ENCODE results near the gene DLG2.

Gene DLG2

DNA sequence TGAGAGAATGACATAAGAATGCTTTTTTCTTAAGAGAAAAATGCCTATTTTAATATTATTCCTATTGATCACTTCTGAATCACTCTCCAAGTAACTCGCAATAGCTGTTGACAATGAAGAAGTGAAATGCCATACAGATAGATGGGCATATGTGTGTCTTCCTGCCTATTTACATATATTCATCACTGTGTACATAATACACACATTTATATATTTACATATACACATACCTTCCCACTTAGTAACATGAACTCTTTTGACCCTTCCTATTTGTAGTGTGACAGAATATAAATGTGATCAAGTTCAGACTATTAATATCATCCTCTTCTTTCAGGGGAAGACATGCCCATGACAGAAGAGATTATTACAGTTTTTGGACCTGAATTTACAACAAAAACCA lies 756.7 kb downstream of the DLG2 start:
- TF ChIP-seq, protein P1, sequence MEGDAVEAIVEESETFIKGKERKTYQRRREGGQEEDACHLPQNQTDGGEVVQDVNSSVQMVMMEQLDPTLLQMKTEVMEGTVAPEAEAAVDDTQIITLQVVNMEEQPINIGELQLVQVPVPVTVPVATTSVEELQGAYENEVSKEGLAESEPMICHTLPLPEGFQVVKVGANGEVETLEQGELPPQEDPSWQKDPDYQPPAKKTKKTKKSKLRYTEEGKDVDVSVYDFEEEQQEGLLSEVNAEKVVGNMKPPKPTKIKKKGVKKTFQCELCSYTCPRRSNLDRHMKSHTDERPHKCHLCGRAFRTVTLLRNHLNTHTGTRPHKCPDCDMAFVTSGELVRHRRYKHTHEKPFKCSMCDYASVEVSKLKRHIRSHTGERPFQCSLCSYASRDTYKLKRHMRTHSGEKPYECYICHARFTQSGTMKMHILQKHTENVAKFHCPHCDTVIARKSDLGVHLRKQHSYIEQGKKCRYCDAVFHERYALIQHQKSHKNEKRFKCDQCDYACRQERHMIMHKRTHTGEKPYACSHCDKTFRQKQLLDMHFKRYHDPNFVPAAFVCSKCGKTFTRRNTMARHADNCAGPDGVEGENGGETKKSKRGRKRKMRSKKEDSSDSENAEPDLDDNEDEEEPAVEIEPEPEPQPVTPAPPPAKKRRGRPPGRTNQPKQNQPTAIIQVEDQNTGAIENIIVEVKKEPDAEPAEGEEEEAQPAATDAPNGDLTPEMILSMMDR (IDR thresholded peaks at IDR 0.05; ENCODE audit: low read depth, low read length) = no peak
- DNase-seq (ENCODE audit: extremely low read depth, low read depth) = no peak

DNA sequence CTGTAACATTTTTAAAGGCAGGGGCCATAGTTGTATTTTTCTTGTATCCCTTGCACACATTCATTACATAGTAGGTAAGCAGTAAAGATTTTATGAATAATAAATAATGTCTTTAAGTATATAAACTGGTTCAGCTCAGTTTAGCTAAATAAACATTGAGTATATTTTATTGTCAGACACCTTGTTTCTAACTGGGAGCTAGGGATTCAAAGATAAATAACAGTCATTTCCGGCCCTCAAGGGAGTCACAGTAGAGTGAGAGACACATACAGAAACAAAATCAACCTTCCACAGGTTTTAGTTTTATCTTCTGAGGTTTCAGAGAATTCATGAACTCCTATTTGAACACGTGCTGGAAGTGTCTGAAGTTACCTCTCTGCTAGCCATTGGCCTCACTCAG lies 760.2 kb downstream of the DLG2 start:
- no peak for DNase-seq (ENCODE audit: extremely low read depth, low read depth)
- TF ChIP-seq, protein P1 (IDR thresholded peaks at IDR 0.05; ENCODE audit: low read depth, low read length) = no peak

DNA sequence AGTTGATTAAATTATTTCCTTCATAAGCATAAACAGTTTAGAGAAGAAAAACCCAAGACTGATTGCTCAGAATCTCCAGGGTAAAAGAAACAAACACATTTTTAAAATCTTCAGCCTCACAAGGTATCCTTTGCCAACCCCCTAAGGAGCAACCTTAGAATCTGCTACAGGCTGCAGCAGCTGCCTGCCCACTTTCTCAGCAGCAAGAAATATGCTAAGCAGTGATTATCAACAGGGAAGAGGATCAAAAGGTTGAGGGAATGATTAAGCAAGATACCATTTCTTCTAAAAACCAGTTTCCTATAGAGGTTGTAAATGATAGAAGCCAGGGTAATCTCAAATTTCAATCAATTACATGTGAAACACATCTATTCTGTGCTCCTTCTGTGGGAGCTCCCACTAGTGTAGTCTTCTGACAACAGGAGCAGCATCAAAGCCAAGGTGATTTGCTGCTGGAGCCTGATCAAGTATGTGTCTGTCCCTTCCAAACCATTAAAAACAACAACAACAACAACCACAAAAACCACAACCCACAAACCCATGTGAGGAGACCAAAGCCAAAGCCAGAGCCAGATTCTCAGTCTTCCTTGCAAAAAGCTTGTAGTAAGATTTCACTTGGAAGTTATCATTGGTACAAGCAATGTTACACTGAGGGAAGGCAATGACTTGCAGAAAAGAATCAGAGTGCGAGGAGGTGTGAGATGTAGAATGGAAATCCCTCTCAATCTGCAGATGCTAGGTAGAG lies 761.2 kb downstream of the DLG2 start:
- peak; percentile 5 for DNase-seq (ENCODE audit: extremely low read depth, low read depth)
- TF ChIP-seq, protein P1 (IDR thresholded peaks at IDR 0.05; ENCODE audit: low read depth, low read length) = no peak

DNA sequence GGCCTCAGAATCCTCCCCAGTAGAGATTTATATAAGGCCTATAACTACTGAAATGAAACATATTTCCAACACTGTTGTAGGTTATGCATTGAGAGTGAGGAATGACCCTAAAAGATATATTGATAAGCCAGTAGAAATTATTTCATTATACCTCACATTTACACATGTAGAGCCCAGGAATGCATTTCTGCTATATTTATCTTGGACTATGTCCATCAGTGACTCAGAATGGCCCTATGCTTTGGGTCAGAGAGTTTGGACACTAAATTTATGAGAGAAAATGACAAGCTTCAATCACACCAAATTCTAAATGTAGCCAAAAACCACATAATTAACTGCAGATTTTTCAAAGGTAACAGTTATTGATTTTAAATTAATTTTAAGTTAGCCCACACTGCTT lies 761.9 kb downstream of the DLG2 start:
- TF ChIP-seq, protein P1 (IDR thresholded peaks at IDR 0.05; ENCODE audit: low read depth, low read length) = no peak
- DNase-seq (ENCODE audit: extremely low read depth, low read depth) = no peak

- TF ChIP-seq, protein P1 (IDR thresholded peaks at IDR 0.05; ENCODE audit: low read depth, low read length) = no peak
- DNase-seq (ENCODE audit: extremely low read depth, low read depth) = no peak
Observed at GRCh38 chr11:84857746-84858145, 769.4 kb downstream of the DLG2 start.

DNA sequence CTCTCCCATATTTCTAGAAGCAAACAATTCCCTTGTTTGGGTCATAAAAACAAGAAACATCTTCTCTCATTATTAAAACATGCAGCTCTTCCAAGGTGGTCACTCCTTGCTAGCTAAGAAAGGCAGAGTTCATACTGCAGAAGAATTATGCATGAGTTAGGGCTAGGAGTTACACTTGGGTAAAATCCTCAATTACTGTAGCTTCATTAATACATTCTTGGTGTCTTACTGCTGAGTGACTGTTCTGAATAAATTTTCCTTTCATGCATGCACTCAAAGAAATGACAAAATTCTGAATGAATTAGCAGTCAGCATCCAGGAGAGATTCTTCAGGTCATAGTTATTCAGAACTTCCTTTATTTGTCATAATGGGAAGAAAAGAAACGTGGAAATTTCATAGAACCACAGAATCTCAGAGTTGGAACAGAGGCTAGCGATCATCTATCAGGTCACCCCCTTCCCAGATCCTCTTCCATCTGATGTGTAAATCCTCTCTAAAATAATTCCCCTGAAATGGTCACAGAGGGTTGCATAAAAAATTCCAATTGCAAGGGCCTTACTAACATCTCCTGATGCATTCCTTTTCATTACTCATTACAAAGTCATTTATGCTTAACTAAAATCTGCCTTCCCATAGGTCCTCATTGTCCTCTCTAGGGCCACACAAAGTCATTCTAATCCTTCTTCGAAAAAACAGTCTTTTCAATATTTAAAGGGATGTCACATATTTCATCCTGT lies 771.5 kb downstream of the DLG2 start:
- TF ChIP-seq, protein P1 (IDR thresholded peaks at IDR 0.05; ENCODE audit: low read depth, low read length) = no peak
- DNase-seq (ENCODE audit: extremely low read depth, low read depth) = peak; percentile 1

DNA sequence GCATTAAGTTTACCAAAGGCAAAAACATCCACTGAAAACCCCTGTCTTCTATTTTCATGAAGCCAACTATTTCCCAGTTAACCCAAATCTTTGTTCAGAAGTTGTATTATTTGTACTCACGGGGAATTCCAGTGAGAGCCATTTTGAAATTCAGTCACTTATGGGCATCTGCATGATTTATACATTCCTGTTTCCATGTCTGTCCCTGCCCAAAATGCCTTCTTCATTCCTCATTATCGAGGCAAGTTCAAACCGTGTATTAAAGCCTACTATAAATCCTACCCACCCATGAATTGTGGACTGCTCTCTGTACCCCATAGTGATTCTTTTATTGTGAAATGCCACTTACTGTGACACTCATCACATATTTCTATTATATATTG lies 772.7 kb downstream of the DLG2 start:
- TF ChIP-seq, protein P1 (IDR thresholded peaks at IDR 0.05; ENCODE audit: low read depth, low read length) = no peak
- DNase-seq (ENCODE audit: extremely low read depth, low read depth) = no peak
